Measurements from ENCODE around the gene ARL9.
A peak's percentile ranks its signal among the peaks of the same experiment; 100 is the strongest.

ARL9 gene
- long read RNA-seq, result 0 reads

- no peaks in the 10 kb centered on the region for H3K27me3 ChIP-seq (ENCODE audit: insufficient read depth, poor library complexity, severe bottlenecking)
- no peak for TF ChIP-seq CTCF (IDR thresholded peaks at IDR 0.05; ENCODE audit: insufficient read depth, low read length)
- TF ChIP-seq REST (IDR thresholded peaks at IDR 0.05; ENCODE audit: insufficient replicate concordance, low read depth), result no peak
- no peak for TF ChIP-seq POLR2AphosphoS5 (IDR thresholded peaks at IDR 0.05; ENCODE audit: low read depth)
- no peak for TF ChIP-seq GABPA (IDR thresholded peaks at IDR 0.05; ENCODE audit: low read depth)
- TF ChIP-seq SPI1 (IDR thresholded peaks at IDR 0.05; ENCODE audit: borderline replicate concordance, low read depth), result no peak
- H3K4me3 ChIP-seq (replicated peaks; ENCODE audit: insufficient read depth, low read length), result no peak within 1 kb of the TSS
- DNase-seq (ENCODE audit: low read depth in 1 of 2, low spot score in 1 of 2), result no peak
- H3K27ac ChIP-seq (replicated peaks), result no peak within 1 kb of the TSS
These were observed at the start of gene ARL9 for GRCh38 chr4:56505269-56506130. ARL9 (plus strand) TSS chr4:56505791; CDS start chr4:56505863, 72 bp downstream.

GRCh38 chr4:56460085-56460484 is 45.5 kb upstream of the ARL9 start:
- no peaks in the 10 kb centered on the region for H3K27me3 ChIP-seq (ENCODE audit: insufficient read depth, poor library complexity, severe bottlenecking)
- DNase-seq (ENCODE audit: low read depth in 1 of 2, low spot score in 1 of 2), result no peak
- no peak for TF ChIP-seq GABPA (IDR thresholded peaks at IDR 0.05; ENCODE audit: low read depth)
- no peak for TF ChIP-seq SPI1 (IDR thresholded peaks at IDR 0.05; ENCODE audit: borderline replicate concordance, low read depth)
- no peak for TF ChIP-seq CTCF (IDR thresholded peaks at IDR 0.05; ENCODE audit: insufficient read depth, low read length)
- no peak for TF ChIP-seq POLR2AphosphoS5 (IDR thresholded peaks at IDR 0.05; ENCODE audit: low read depth)
- TF ChIP-seq REST (IDR thresholded peaks at IDR 0.05; ENCODE audit: insufficient replicate concordance, low read depth), result no peak
- no peak overlapping the region for H3K27ac ChIP-seq (replicated peaks)
- H3K4me3 ChIP-seq (replicated peaks; ENCODE audit: insufficient read depth, low read length), result no peak overlapping the region

GRCh38 chr4:56462157-56462556 is 43.4 kb upstream of the ARL9 start:
- no peak for TF ChIP-seq CTCF (IDR thresholded peaks at IDR 0.05; ENCODE audit: insufficient read depth, low read length)
- no peak for TF ChIP-seq GABPA (IDR thresholded peaks at IDR 0.05; ENCODE audit: low read depth)
- no peak for TF ChIP-seq SPI1 (IDR thresholded peaks at IDR 0.05; ENCODE audit: borderline replicate concordance, low read depth)
- TF ChIP-seq POLR2AphosphoS5 (IDR thresholded peaks at IDR 0.05; ENCODE audit: low read depth), result peak; percentile 17; the same call in 1 of the 2 replicates
- no peak for TF ChIP-seq REST (IDR thresholded peaks at IDR 0.05; ENCODE audit: insufficient replicate concordance, low read depth)
- no peaks in the 10 kb centered on the region for H3K27me3 ChIP-seq (ENCODE audit: insufficient read depth, poor library complexity, severe bottlenecking)
- no peak overlapping the region for H3K27ac ChIP-seq (replicated peaks)
- no peak overlapping the region for H3K4me3 ChIP-seq (replicated peaks; ENCODE audit: insufficient read depth, low read length)
- DNase-seq (ENCODE audit: low read depth in 1 of 2, low spot score in 1 of 2), result no peak

Data from HL-60 (cell line).